GM12878 (cell line): Measurements from ENCODE around the gene B4GALT3. TPM values are rescaled to one million over a fixed set of nuclear protein-coding genes. Genes with fewer than 3 reads are reported as not detected.

Experiments used
- ATAC-seq: fragments of 200-7000 bp; cut with Tn5 transposase; 3 replicates; pipeline ENCODE4 v1.9.1; 2020; ENCODE audit warnings: mild to moderate bottlenecking, moderate library complexity
- BruUV-seq: library from RNA; stranded (reverse); fragments of 400-500 nt; replicated peaks from 2 replicates; lab custom pipeline; 2021; lab: Mats Ljungman, UMichigan
- CTCF ChIA-PET: fragments of 300-600 bp; sonication (Branson Sonifier 250); formaldehyde crosslinking; extraction: SDS; loops from one replicate; lab custom pipeline; 2021; ENCODE audit warnings: inconsistent platforms; lab: Yijun Ruan, JAX
- POLR2A ChIA-PET: fragments of 350-600 bp; formaldehyde crosslinking; extraction: SDS; loops from one replicate; lab custom pipeline; 2021; ENCODE audit warnings: inconsistent platforms; lab: Charles Lee
- RAD21 ChIA-PET: fragments of 300-600 bp; sonication (Branson Sonifier 250); formaldehyde crosslinking; loops from one replicate; lab custom pipeline; 2023; ENCODE audit warnings: antibody characterized with exemption; ENCODE audit not compliant: unreplicated experiment; lab: Charles Lee
- SMC1A ChIA-PET: fragments of 300-600 bp; sonication (Branson Sonifier 250); formaldehyde crosslinking; loops from one replicate; lab custom pipeline; 2023; ENCODE audit not compliant: unreplicated experiment, uncharacterized antibody; lab: Charles Lee
- DNase-seq: peaks from one replicate; pipeline ENCODE4 v3.0.0-alpha.2; 2011; ENCODE audit warnings: low read depth, low spot score
- FAIRE-seq: peaks from 3 replicates; lab custom pipeline; 2011; peaks lifted over from hg19 to GRCh38; lab: Jason Lieb, UNC
- H2AFZ ChIP-seq: 2 replicates; pipeline ENCODE4 v1.6.0; 2011; ENCODE audit warnings: low read depth, low read length, control low read depth; ENCODE audit not compliant: control insufficient read depth
- H3K27ac ChIP-seq: 2 replicates; pipeline ENCODE4 v1.5.1; 2011; ENCODE audit warnings: control low read depth; ENCODE audit not compliant: control insufficient read depth, insufficient read depth
- H3K27me3 ChIP-seq, 2 experiments: replicated peaks in 1 of 2; 2 replicates each; pipeline versions ENCODE4 v1.6.0 to v1.6.1; 2011; ENCODE audit warnings: low read length in 1 of 2; ENCODE audit not compliant: control insufficient read depth in 2 of 2, insufficient read depth in 2 of 2
- H3K36me3 ChIP-seq, 2 experiments: 2 replicates each; pipeline ENCODE4 v1.5.1; 2011; ENCODE audit warnings: low read length in 1 of 2; ENCODE audit not compliant: control insufficient read depth in 2 of 2, insufficient read depth in 2 of 2
- H3K4me1 ChIP-seq: 2 replicates; pipeline ENCODE4 v1.6.1; 2011; ENCODE audit warnings: mild to moderate bottlenecking, low read length, moderate library complexity, mixed read lengths; ENCODE audit not compliant: control insufficient read depth, insufficient read depth
- H3K4me2 ChIP-seq: 2 replicates; pipeline ENCODE4 v1.6.0; 2011; ENCODE audit warnings: control low read depth; ENCODE audit not compliant: control insufficient read depth, insufficient read depth
- H3K4me3 ChIP-seq: fragments of 200-600 bp; sonication (generic); 2 replicates; pipeline ENCODE4 v1.5.1; 2016
- H3K79me2 ChIP-seq: 2 replicates; pipeline ENCODE4 v1.6.0; 2011; ENCODE audit warnings: low read length; ENCODE audit not compliant: control insufficient read depth, insufficient read depth
- H3K9ac ChIP-seq: 2 replicates; pipeline ENCODE4 v1.8.0; 2011; ENCODE audit warnings: low read length, control low read depth, mixed read lengths; ENCODE audit not compliant: control insufficient read depth, insufficient read depth
- H3K9me3 ChIP-seq: replicated peaks from 3 replicates; pipeline ENCODE4 v1.5.1; 2011; ENCODE audit warnings: mild to moderate bottlenecking, low read length; ENCODE audit not compliant: control insufficient read depth, insufficient read depth
- H4K20me1 ChIP-seq: 2 replicates; pipeline ENCODE4 v1.6.0; 2011; ENCODE audit not compliant: control insufficient read depth, insufficient read depth
- BACH1 ChIP-seq: fragments of 450-650 bp; IDR thresholded peaks from 2 replicates; pipeline ENCODE4 v1.6.1; 2017; ENCODE audit warnings: mild to moderate bottlenecking, borderline replicate concordance
- CBFB ChIP-seq: IDR thresholded peaks from 2 replicates; pipeline ENCODE4 v1.6.1; 2016; ENCODE audit warnings: antibody characterized with exemption, low read depth
- GATAD2B ChIP-seq: fragments of 450-650 bp; conservative IDR thresholded peaks from 2 replicates; pipeline ENCODE4 v1.6.1; 2017; ENCODE audit warnings: low read depth, mild to moderate bottlenecking, moderate library complexity
- MTA2 ChIP-seq: fragments of 450-650 bp; IDR thresholded peaks from 2 replicates; pipeline ENCODE4 v1.6.1; 2016; ENCODE audit warnings: low read depth, mild to moderate bottlenecking, moderate library complexity
- MXI1 ChIP-seq: fragments of 150-350 bp; IDR thresholded peaks from 2 replicates; pipeline ENCODE4 v1.6.1; 2011; ENCODE audit warnings: low read depth, mild to moderate bottlenecking, inconsistent platforms, low read length, improper control_type of control experiment
- NR2C1 ChIP-seq: fragments of 450-650 bp; IDR thresholded peaks from 2 replicates; pipeline ENCODE4 v1.6.1; 2017; ENCODE audit warnings: antibody characterized with exemption, mild to moderate bottlenecking, moderate library complexity
- POLR2A ChIP-seq: IDR thresholded peaks from 2 replicates; pipeline ENCODE4 v1.6.1; 2011; ENCODE audit warnings: low read depth, mild to moderate bottlenecking, low read length
- POLR2AphosphoS2 ChIP-seq: IDR thresholded peaks from 2 replicates; pipeline ENCODE4 v1.6.1; 2011; ENCODE audit warnings: low read depth, mild to moderate bottlenecking, low read length, improper control_type of control experiment, moderate library complexity
- RB1 ChIP-seq: fragments of 450-650 bp; formaldehyde crosslinking; IDR thresholded peaks from 2 replicates; pipeline ENCODE4 v1.6.1; 2017; ENCODE audit warnings: mild to moderate bottlenecking, borderline replicate concordance
- RELA ChIP-seq: fragments of 450-650 bp; IDR thresholded peaks from 2 replicates; pipeline ENCODE4 v1.8.0; 2014; ENCODE audit warnings: borderline replicate concordance; ENCODE audit not compliant: partially characterized antibody
- ZNF274 ChIP-seq: IDR thresholded peaks from one replicate; pipeline ENCODE4 v1.8.0; 2011; ENCODE audit not compliant: insufficient read length, insufficient read depth
- WGBS: methylation state at CpG from one replicate; pipeline ENCODE4 v1.1.6; 2016; ENCODE audit warnings: low lambda C conversion rate; ENCODE audit not compliant: insufficient replicate concordance, insufficient coverage; ENCODE audit errors: missing lambda C conversion rate; 5-methylcytosine and 5-hydroxymethylcytosine counted together
- in situ Hi-C: fragments of 300-500 bp; cut with MboI; formaldehyde crosslinking; loops from 9 replicates; pipeline ENCODE4 v1.14.3; 2018; ENCODE audit warnings: mixed read lengths
- intact Hi-C: fragments of 100-400 bp; cut with micrococcal nuclease; formaldehyde crosslinking; loops from one replicate; pipeline ENCODE4 v1.14.2; 2022; ENCODE audit not compliant: unreplicated experiment
- polyA plus RNA-seq, 11 experiments: library from polyadenylated mRNA; depleted of rRNA in 4 of 11; unstranded in 6 of 11; stranded (reverse) in 5 of 11; fragments of >200 nt; fragmentation: Nextera tagmentation in 4 of 11; fragmentation: Illumina TruSeq in 1 of 11; extraction: Ambion mirVana in 4 of 11; extraction: Trizol in 1 of 11; gene quantifications; 1 replicate in 1 of 11; 2 replicates in 10 of 11; pipeline versions ENCODE4 v1.2.1 to v1.2.3, GENCODE V29; 2011 to 2016; ENCODE audit warnings: inconsistent platforms in 2 of 11, missing spikeins in 2 of 11, low read depth in 1 of 11
- total RNA-seq, 4 experiments: library from RNA; depleted of rRNA in 3 of 4; stranded (reverse); fragments of >200 nt in 3 of 4; fragmentation: Illumina TruSeq in 1 of 4; extraction: Trizol in 1 of 4; gene quantifications; 2 replicates each; pipeline versions ENCODE4 v1.2.1 to v1.2.3, GENCODE V29; 2013 to 2021
- TF ChIP-seq, protein P1 (sequence below): fragments of 450-650 bp; IDR thresholded peaks from 2 replicates; pipeline ENCODE4 v1.6.1; 2017; ENCODE audit warnings: mild to moderate bottlenecking, moderate library complexity
- TF ChIP-seq, protein P2 (sequence below): fragments of 450-650 bp; IDR thresholded peaks from 2 replicates; pipeline ENCODE4 v1.6.1; 2016; ENCODE audit warnings: mild to moderate bottlenecking, moderate library complexity, borderline replicate concordance

Gene B4GALT3
- total and polyA plus RNA-seq, 10 of the 15 experiments (the other 5 are each of a cell fraction or from before 2014, with no cell fraction given): 27.1 to 58.9 (median 42.6) TPM

DNA sequence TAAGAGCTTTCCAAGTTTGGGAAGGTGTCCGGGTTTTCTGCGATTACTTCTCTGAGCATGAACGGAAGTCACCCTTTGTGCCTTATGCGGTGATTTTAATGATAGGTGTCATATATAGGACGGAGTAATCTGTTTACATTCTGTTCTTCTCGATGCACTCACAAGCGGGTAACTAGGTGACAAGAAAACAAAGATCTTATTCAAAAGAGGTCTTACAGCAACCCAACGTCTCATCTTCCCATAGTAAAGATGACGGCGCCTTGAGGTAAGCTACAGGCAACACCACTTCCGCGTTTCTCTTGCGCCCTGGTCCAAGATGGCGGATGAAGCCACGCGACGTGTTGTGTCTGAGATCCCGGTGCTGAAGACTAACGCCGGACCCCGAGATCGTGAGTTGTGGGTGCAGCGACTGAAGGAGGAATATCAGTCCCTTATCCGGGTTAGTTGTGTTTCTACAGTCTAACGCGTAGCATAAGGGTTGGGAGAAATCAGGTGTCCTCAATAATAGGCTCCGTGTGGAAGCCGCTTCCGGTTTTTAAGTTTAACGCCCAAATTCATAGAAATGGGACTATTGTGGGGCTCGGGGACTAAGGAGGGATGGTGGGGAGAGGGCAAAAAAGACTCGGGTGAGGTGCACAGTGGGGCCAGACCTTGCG is 23.5 kb downstream of the B4GALT3 start, which contains the start of gene UFC1:
UFC1 (plus strand) TSS at position 297 of the 656 bp plus-strand sequence; CDS start at position 317, 20 bp downstream.
- Histone ChIP-seq H3K79me2 (peaks cover 16% of the 10 kb centered on the region), H3K27ac (peak within 1 kb of the TSS; percentile 98), H3K4me1 (peaks cover 10% of the 10 kb centered on the region), H3K4me2 (peak within 1 kb of the TSS; percentile 77), H3K9me3 (no peaks in the 10 kb centered on the region), H3K4me3 (peak within 1 kb of the TSS; percentile 89), H3K36me3 (peaks cover 0 to 6% of the 10 kb centered on the region in 2 experiments), H4K20me1 (no peaks in the 10 kb centered on the region), H3K27me3 (no peaks in the 10 kb centered on the region), H2AFZ (peak within 1 kb of the TSS; percentile 99), H3K9ac (peak within 1 kb of the TSS; percentile 99)
- ChIA-PET SMC1A (interaction anchor here (0.7 to 1.9 kb wide), 8 partner anchors 12 to 156 kb away, joined by 3 to 8 read pairs (median 4); partner anchors contain the start of genes DEDD, PPOX and TOMM40L), RAD21 (interaction anchor here (1.3 to 1.6 kb wide), 3 partner anchors 12 to 108 kb away, joined by 4 to 6 read pairs (median 4); partner anchors contain the start of genes PPOX, TOMM40L and USF1), CTCF (interaction anchor here (0.6 to 4.6 kb wide), 5 partner anchors 11 to 108 kb away, joined by 3 to 38 read pairs (median 3); partner anchors contain the start of genes PPOX and USF1), POLR2A (interaction anchor here (0.7 to 2.0 kb wide), 11 partner anchors 14 to 470 kb away, joined by 3 to 16 read pairs (median 6); partner anchors contain the start of genes ARHGAP30, DEDD and TOMM40L)
- in situ Hi-C loops (no loop called here), intact Hi-C loops (no loop called here)
- FAIRE-seq (peak; percentile 86), DNase-seq (peak; percentile 83), ATAC-seq (peak; percentile 98)
- under 1% methylated on average over 33 of the region's 33 CpGs for WGBS
- BruUV-seq: TSS peak; percentile 100
- TF ChIP-seq RB1 (peak; percentile 79; the same call in 1 of the 2 replicates), CBFB (peak; percentile 85), POLR2AphosphoS2 (peak; percentile 78; the same call in 1 of the 2 replicates), GATAD2B (no peak; the same call in 1 of the 2 replicates), RELA (peak; percentile 74), MTA2 (0 out of 2 replicates have a peak, but pooled peaks have one; percentile 13), MXI1 (no peak; the same call in 1 of the 2 replicates), ZNF274 (no peak), BACH1 (no peak), NR2C1 (peak; percentile 79), POLR2A (peak; percentile 97)
- TF ChIP-seq, protein P1, sequence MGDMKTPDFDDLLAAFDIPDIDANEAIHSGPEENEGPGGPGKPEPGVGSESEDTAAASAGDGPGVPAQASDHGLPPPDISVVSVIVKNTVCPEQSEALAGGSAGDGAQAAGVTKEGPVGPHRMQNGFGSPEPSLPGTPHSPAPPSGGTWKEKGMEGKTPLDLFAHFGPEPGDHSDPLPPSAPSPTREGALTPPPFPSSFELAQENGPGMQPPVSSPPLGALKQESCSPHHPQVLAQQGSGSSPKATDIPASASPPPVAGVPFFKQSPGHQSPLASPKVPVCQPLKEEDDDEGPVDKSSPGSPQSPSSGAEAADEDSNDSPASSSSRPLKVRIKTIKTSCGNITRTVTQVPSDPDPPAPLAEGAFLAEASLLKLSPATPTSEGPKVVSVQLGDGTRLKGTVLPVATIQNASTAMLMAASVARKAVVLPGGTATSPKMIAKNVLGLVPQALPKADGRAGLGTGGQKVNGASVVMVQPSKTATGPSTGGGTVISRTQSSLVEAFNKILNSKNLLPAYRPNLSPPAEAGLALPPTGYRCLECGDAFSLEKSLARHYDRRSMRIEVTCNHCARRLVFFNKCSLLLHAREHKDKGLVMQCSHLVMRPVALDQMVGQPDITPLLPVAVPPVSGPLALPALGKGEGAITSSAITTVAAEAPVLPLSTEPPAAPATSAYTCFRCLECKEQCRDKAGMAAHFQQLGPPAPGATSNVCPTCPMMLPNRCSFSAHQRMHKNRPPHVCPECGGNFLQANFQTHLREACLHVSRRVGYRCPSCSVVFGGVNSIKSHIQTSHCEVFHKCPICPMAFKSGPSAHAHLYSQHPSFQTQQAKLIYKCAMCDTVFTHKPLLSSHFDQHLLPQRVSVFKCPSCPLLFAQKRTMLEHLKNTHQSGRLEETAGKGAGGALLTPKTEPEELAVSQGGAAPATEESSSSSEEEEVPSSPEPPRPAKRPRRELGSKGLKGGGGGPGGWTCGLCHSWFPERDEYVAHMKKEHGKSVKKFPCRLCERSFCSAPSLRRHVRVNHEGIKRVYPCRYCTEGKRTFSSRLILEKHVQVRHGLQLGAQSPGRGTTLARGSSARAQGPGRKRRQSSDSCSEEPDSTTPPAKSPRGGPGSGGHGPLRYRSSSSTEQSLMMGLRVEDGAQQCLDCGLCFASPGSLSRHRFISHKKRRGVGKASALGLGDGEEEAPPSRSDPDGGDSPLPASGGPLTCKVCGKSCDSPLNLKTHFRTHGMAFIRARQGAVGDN: peak; percentile 43; the same call in 1 of the 2 replicates
- TF ChIP-seq, protein P2, sequence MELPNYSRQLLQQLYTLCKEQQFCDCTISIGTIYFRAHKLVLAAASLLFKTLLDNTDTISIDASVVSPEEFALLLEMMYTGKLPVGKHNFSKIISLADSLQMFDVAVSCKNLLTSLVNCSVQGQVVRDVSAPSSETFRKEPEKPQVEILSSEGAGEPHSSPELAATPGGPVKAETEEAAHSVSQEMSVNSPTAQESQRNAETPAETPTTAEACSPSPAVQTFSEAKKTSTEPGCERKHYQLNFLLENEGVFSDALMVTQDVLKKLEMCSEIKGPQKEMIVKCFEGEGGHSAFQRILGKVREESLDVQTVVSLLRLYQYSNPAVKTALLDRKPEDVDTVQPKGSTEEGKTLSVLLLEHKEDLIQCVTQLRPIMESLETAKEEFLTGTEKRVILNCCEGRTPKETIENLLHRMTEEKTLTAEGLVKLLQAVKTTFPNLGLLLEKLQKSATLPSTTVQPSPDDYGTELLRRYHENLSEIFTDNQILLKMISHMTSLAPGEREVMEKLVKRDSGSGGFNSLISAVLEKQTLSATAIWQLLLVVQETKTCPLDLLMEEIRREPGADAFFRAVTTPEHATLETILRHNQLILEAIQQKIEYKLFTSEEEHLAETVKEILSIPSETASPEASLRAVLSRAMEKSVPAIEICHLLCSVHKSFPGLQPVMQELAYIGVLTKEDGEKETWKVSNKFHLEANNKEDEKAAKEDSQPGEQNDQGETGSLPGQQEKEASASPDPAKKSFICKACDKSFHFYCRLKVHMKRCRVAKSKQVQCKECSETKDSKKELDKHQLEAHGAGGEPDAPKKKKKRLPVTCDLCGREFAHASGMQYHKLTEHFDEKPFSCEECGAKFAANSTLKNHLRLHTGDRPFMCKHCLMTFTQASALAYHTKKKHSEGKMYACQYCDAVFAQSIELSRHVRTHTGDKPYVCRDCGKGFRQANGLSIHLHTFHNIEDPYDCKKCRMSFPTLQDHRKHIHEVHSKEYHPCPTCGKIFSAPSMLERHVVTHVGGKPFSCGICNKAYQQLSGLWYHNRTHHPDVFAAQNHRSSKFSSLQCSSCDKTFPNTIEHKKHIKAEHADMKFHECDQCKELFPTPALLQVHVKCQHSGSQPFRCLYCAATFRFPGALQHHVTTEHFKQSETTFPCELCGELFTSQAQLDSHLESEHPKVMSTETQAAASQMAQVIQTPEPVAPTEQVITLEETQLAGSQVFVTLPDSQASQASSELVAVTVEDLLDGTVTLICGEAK: peak; percentile 99
